Liver (tissue), 9 donors: ENCODE data around the gene NOS2. TPM values are rescaled to one million over a fixed set of nuclear protein-coding genes. Genes with fewer than 3 reads are reported as not detected.
"Not testable (repeated sequence)": the region's sequence is repeated elsewhere in the genome, so short reads cannot be mapped to it uniquely, and the experiment has no call there.

Source experiments
- DNase-seq: peaks from one replicate; pipeline ENCODE4 v3.0.0-alpha.2; 2017; ENCODE audit warnings: low spot score
- H3K27ac ChIP-seq, 2 donors: one replicate each; pipeline ENCODE4 v1.7.0; 2013; ENCODE audit warnings: inconsistent platforms in 2 of 2, low read length in 2 of 2, control low read depth in 1 of 2, low read depth in 1 of 2, mild to moderate bottlenecking in 1 of 2
- H3K27me3 ChIP-seq, 4 donors: one replicate each; pipeline versions ENCODE4 v1.6.1 to v1.7.0; 2013; ENCODE audit warnings: low read length in 3 of 4, inconsistent platforms in 1 of 4, mild to moderate bottlenecking in 1 of 4, moderate library complexity in 1 of 4; ENCODE audit not compliant: control insufficient read depth in 4 of 4, insufficient read depth in 4 of 4
- H3K36me3 ChIP-seq, 4 donors: one replicate each; pipeline versions ENCODE4 v1.6.1 to v1.7.0; 2013; ENCODE audit warnings: low read length in 3 of 4, mild to moderate bottlenecking in 3 of 4, low read depth in 1 of 4, moderate library complexity in 1 of 4; ENCODE audit not compliant: control insufficient read depth in 4 of 4, insufficient read depth in 3 of 4
- H3K4me1 ChIP-seq, 4 donors: one replicate each; pipeline versions ENCODE4 v1.6.1 to v1.7.0; 2013; ENCODE audit warnings: low read length in 3 of 4, mild to moderate bottlenecking in 3 of 4, moderate library complexity in 1 of 4; ENCODE audit not compliant: control insufficient read depth in 4 of 4, insufficient read depth in 4 of 4
- H3K4me3 ChIP-seq, 3 donors: one replicate each; pipeline versions ENCODE4 v1.6.1 to v1.7.0; 2013; ENCODE audit warnings: low read length in 3 of 3, control low read depth in 1 of 3, low read depth in 1 of 3, mild to moderate bottlenecking in 1 of 3
- H3K9ac ChIP-seq, 2 donors: one replicate each; pipeline ENCODE4 v1.7.0; 2013; ENCODE audit warnings: low read length in 2 of 2, mild to moderate bottlenecking in 2 of 2, moderate library complexity in 2 of 2, control low read depth in 1 of 2, low read depth in 1 of 2
- H3K9me3 ChIP-seq, 4 donors: one replicate each; pipeline versions ENCODE4 v1.6.1 to v1.7.0; 2013; ENCODE audit warnings: low read length in 3 of 4; ENCODE audit not compliant: control insufficient read depth in 4 of 4
- EGR1 ChIP-seq, 2 donors: IDR thresholded peaks; 2 replicates each; pipeline ENCODE4 v1.6.1; 2016 to 2018; ENCODE audit warnings: antibody characterized with exemption in 2 of 2, low read depth in 2 of 2
- FOXA2 ChIP-seq: IDR thresholded peaks from 2 replicates; pipeline ENCODE4 v1.6.1; 2016; ENCODE audit warnings: antibody characterized with exemption
- HNF4A ChIP-seq, 2 donors: conservative IDR thresholded peaks; 2 replicates each; pipeline ENCODE4 v1.6.1; 2016; ENCODE audit warnings: antibody characterized with exemption in 2 of 2, mild to moderate bottlenecking in 2 of 2
- HNF4G ChIP-seq: IDR thresholded peaks from 2 replicates; pipeline ENCODE4 v1.6.1; 2016; ENCODE audit warnings: antibody characterized with exemption
- NR2F2 ChIP-seq: IDR thresholded peaks from 2 replicates; pipeline ENCODE4 v1.6.1; 2016; ENCODE audit warnings: antibody characterized with exemption
- RAD21 ChIP-seq, 2 donors: IDR thresholded peaks; 2 replicates each; pipeline ENCODE4 v1.6.1; 2016; ENCODE audit warnings: antibody characterized with exemption in 2 of 2, mild to moderate bottlenecking in 2 of 2
- RXRA ChIP-seq, 2 donors: IDR thresholded peaks; 2 replicates each; pipeline ENCODE4 v1.6.1; 2017 to 2018; ENCODE audit warnings: antibody characterized with exemption in 2 of 2, mild to moderate bottlenecking in 1 of 2
- TAF1 ChIP-seq: conservative IDR thresholded peaks from 2 replicates; pipeline ENCODE4 v1.6.1; 2016; ENCODE audit warnings: antibody characterized with exemption, mild to moderate bottlenecking
- YY1 ChIP-seq: IDR thresholded peaks from 2 replicates; pipeline ENCODE4 v1.6.1; 2016; ENCODE audit warnings: antibody characterized with exemption, mild to moderate bottlenecking
- WGBS: extraction: QIAGEN DNeasy Blood & Tissue Kit; methylation state at CpG from one replicate; pipeline ENCODE4 v1.1.7; 2013; 5-methylcytosine and 5-hydroxymethylcytosine counted together
- polyA plus RNA-seq, 2 donors: library from polyadenylated mRNA; stranded (reverse) in 1 of 2; unstranded in 1 of 2; fragments of 200-250 nt in 1 of 2; fragments of >200 nt in 1 of 2; fragmentation: Nextera tagmentation in 1 of 2; extraction: Ambion mirVana in 1 of 2; gene quantifications; one replicate each; pipeline versions ENCODE4 v1.2.1 to v1.2.3, GENCODE V29; 2013 to 2015
- total RNA-seq, 2 donors: library from RNA; depleted of rRNA; stranded (reverse); fragments of >200 nt; gene quantifications; one replicate each; pipeline ENCODE4 v1.2.3, GENCODE V29; 2014
- TF ChIP-seq, protein P1 (sequence below): IDR thresholded peaks from 2 replicates; pipeline ENCODE4 v1.6.1; 2016; ENCODE audit warnings: antibody characterized with exemption
- TF ChIP-seq, protein P2 (sequence below): IDR thresholded peaks from 2 replicates; pipeline ENCODE4 v1.6.1; 2016; ENCODE audit warnings: antibody characterized with exemption
- TF ChIP-seq, protein P3 (sequence below): fragments of 150-350 bp; IDR thresholded peaks from 2 replicates; pipeline ENCODE4 v1.5.1; 2017; ENCODE audit warnings: improper control_type of control experiment, low read depth, low read length; ENCODE audit not compliant: missing input control
- TF ChIP-seq, protein P4 (sequence below): IDR thresholded peaks from 2 replicates; pipeline ENCODE4 v1.6.1; 2016; ENCODE audit warnings: antibody characterized with exemption
- donor health status: healthy.
- donor health status: healthy.
- donor health status: healthy.
- donor health status: healthy.
- donor health status: healthy.

NOS2 gene
- total and polyA plus RNA-seq, 4 donors, result under 0.01 to 0.01 TPM; not detected in 2

DNA sequence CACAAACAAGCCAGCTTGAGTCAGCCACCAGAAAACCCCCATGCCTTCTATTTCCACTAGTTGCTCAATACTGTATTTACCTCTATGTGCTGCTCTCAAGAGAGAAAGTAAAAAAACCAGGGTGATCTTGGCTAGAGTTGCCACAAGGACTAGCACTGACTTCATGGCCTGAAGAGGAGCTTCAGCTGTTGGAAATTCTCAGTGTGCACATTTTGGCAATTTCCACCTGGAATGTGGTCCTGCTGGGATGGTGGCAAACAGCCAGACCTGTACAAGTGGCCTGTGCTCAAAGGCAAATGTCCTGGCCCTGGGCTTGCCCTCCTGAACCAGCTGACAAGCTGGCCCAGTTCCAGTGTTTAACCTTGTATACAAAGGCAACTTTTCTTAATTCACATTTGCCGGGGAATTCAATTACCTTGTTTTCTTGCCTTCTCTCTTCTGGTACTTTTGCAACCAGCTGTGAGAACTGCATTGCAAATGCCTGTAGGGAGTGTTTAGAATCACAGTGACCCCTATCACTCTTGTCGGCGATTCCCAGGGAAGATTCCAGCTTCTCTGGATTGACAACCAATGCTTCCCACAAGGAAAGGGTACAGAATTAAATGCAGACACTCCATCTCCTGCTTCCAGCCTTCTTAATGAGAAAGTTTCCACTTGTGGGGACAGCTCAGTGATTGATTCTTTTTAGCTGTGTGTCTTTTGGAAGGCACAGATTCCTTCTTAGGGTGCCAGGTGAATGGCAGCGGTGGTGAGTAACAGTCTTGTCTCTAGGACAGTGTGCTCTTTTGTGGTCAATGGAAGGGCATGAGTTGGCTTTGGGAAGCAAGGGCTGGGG, 39.5 kb upstream of the NOS2 start:
- 29% methylated on average over 1 of the region's 4 CpGs for WGBS
- DNase-seq, result not testable (repeated sequence)

DNA sequence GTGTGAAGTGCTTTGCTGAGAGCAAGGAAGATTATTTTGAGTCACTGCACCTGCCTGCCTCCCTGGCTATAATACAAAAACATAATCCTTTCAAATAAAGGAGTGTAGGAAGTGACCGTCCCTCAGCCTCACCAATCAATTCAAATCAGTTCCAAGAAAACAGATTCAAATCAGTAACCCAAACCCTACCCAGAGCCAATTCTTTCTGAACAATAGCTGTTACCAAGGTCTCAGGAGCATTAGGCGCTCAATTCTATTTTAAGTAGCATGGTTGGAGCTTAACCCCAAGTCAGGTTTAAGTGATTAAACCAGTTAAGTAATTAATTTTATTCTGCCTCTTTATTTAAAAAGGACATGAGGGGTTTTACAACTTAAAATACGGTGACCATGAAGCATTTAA, 38.3 kb upstream of the NOS2 start:
- not testable (repeated sequence) for H3K27ac ChIP-seq, H3K9me3 ChIP-seq, DNase-seq, H3K4me3 ChIP-seq, H3K9ac ChIP-seq, H3K27me3 ChIP-seq, H3K36me3 ChIP-seq
- 62% methylated on average over 2 of the region's 3 CpGs for WGBS
- H3K4me1 ChIP-seq, result peaks cover 1 to 20% (median 13%) of the 10 kb centered on the region in 4 donors

More for the DNA sequence above, 39.5 kb upstream of the NOS2 start:
- not testable (repeated sequence) for H3K27ac ChIP-seq, H3K9ac ChIP-seq, H3K4me3 ChIP-seq, H3K9me3 ChIP-seq, H3K27me3 ChIP-seq, H3K36me3 ChIP-seq
- peak in 1 of 2 donors; percentile 8 for TF ChIP-seq HNF4A (conservative IDR thresholded peaks at IDR 0.05)
- H3K4me1 ChIP-seq, result peaks cover 1 to 20% (median 13%) of the 10 kb centered on the region in 4 donors

DNA sequence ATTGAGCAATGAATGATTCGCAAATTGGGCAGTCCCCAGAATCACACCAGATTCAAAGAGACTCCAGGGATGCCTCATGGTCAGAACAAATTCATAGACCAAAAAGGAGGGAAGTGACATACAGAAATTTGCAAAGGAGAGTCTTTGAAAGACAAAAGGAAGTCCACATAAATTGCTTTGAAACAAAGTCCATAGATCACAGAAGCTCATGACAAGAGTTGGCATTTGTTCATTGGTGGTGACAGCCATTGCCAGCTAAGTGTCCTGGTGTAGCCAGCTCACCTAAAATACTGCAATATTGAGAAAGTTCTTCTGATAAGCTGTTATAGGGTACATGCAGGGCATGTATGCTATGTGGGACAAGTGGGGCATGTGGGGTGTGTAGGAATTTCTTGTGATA, 37.4 kb upstream of the NOS2 start:
- H3K4me1 ChIP-seq, result peaks cover 1 to 23% (median 14%) of the 10 kb centered on the region in 4 donors
- WGBS, result 88% methylated on average over 1 of the region's 1 CpG
- not testable (repeated sequence) for H3K27me3 ChIP-seq, H3K36me3 ChIP-seq, H3K27ac ChIP-seq, DNase-seq, H3K9ac ChIP-seq, H3K9me3 ChIP-seq, H3K4me3 ChIP-seq
- peak; percentile 59 to 62 for TF ChIP-seq HNF4A (conservative IDR thresholded peaks at IDR 0.05)

DNA sequence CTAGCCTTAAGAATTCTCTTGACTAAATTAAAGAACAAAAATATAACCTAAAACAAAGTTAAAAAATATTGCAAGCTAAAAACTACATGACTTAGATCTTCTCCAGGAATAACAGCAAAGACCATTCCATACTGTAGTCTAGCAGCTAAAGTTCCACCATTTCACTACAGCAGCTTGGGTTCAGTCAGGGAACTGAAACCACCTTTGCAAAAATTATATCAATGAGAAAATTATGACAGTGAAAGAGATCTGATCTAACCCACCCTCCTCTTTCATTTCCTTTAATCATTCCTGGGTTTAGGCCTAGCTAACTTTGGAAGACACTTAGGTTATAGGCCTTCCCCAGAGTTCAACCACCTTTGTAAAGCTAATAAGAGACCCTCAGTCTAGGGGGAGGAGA, 36.3 kb upstream of the NOS2 start:
- Histone ChIP-seq H3K4me1 (peaks cover 6 to 30% (median 20%) of the 10 kb centered on the region in 4 donors), H3K27me3 (no peaks in the 10 kb centered on the region), H3K9ac (no peak overlapping the region), H3K36me3 (no peaks in the 10 kb centered on the region), H3K27ac (no peak overlapping the region), H3K4me3 (no peak overlapping the region), H3K9me3 (no peaks in the 10 kb centered on the region)
- TF ChIP-seq, protein P1, sequence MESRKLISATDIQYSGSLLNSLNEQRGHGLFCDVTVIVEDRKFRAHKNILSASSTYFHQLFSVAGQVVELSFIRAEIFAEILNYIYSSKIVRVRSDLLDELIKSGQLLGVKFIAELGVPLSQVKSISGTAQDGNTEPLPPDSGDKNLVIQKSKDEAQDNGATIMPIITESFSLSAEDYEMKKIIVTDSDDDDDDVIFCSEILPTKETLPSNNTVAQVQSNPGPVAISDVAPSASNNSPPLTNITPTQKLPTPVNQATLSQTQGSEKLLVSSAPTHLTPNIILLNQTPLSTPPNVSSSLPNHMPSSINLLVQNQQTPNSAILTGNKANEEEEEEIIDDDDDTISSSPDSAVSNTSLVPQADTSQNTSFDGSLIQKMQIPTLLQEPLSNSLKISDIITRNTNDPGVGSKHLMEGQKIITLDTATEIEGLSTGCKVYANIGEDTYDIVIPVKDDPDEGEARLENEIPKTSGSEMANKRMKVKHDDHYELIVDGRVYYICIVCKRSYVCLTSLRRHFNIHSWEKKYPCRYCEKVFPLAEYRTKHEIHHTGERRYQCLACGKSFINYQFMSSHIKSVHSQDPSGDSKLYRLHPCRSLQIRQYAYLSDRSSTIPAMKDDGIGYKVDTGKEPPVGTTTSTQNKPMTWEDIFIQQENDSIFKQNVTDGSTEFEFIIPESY, result no peak
- TF ChIP-seq HNF4G, result no peak
- no peak for TF ChIP-seq RAD21 (IDR thresholded peaks at IDR 0.05)
- no peak for TF ChIP-seq YY1
- TF ChIP-seq, protein P2, sequence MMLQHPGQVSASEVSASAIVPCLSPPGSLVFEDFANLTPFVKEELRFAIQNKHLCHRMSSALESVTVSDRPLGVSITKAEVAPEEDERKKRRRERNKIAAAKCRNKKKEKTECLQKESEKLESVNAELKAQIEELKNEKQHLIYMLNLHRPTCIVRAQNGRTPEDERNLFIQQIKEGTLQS, result no peak
- no peak for TF ChIP-seq FOXA2
- TF ChIP-seq TAF1, result no peak
- TF ChIP-seq, protein P3, sequence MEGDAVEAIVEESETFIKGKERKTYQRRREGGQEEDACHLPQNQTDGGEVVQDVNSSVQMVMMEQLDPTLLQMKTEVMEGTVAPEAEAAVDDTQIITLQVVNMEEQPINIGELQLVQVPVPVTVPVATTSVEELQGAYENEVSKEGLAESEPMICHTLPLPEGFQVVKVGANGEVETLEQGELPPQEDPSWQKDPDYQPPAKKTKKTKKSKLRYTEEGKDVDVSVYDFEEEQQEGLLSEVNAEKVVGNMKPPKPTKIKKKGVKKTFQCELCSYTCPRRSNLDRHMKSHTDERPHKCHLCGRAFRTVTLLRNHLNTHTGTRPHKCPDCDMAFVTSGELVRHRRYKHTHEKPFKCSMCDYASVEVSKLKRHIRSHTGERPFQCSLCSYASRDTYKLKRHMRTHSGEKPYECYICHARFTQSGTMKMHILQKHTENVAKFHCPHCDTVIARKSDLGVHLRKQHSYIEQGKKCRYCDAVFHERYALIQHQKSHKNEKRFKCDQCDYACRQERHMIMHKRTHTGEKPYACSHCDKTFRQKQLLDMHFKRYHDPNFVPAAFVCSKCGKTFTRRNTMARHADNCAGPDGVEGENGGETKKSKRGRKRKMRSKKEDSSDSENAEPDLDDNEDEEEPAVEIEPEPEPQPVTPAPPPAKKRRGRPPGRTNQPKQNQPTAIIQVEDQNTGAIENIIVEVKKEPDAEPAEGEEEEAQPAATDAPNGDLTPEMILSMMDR, result no peak
- TF ChIP-seq HNF4A (conservative IDR thresholded peaks at IDR 0.05), result no peak
- TF ChIP-seq EGR1 (IDR thresholded peaks at IDR 0.05; ENCODE audit: low read depth in 2 of 2), result no peak
- no peak for TF ChIP-seq NR2F2
- TF ChIP-seq RXRA (IDR thresholded peaks at IDR 0.05), result no peak
- TF ChIP-seq, protein P4, sequence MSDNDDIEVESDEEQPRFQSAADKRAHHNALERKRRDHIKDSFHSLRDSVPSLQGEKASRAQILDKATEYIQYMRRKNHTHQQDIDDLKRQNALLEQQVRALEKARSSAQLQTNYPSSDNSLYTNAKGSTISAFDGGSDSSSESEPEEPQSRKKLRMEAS, result no peak
- no peak for DNase-seq
